Measurements from ENCODE around the gene FGD3.
A peak's percentile ranks its signal among the peaks of the same experiment; 100 is the strongest.
"Not testable (repeated sequence)": the region's sequence is repeated elsewhere in the genome, so short reads cannot be mapped to it uniquely, and the experiment has no call there.

Gene FGD3, protein sequence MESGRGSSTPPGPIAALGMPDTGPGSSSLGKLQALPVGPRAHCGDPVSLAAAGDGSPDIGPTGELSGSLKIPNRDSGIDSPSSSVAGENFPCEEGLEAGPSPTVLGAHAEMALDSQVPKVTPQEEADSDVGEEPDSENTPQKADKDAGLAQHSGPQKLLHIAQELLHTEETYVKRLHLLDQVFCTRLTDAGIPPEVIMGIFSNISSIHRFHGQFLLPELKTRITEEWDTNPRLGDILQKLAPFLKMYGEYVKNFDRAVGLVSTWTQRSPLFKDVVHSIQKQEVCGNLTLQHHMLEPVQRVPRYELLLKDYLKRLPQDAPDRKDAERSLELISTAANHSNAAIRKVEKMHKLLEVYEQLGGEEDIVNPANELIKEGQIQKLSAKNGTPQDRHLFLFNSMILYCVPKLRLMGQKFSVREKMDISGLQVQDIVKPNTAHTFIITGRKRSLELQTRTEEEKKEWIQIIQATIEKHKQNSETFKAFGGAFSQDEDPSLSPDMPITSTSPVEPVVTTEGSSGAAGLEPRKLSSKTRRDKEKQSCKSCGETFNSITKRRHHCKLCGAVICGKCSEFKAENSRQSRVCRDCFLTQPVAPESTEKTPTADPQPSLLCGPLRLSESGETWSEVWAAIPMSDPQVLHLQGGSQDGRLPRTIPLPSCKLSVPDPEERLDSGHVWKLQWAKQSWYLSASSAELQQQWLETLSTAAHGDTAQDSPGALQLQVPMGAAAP

GRCh38 chr9:92947268-92948037, at the start of gene FGD3:
Gene FGD3, plus strand, starts transcription at chr9:92947523. Its CDS starts 28,734 bp downstream, at chr9:92976257.
- peak in 1 of 2 donors; percentile 42 for DNase-seq

- DNase-seq = not testable (repeated sequence)
Observed at GRCh38 chr9:92905137-92905536, 42.2 kb upstream of the FGD3 start.

GRCh38 chr9:92911511-92912475, 35.5 kb upstream of the FGD3 start:
- DNase-seq = no peak

DNA sequence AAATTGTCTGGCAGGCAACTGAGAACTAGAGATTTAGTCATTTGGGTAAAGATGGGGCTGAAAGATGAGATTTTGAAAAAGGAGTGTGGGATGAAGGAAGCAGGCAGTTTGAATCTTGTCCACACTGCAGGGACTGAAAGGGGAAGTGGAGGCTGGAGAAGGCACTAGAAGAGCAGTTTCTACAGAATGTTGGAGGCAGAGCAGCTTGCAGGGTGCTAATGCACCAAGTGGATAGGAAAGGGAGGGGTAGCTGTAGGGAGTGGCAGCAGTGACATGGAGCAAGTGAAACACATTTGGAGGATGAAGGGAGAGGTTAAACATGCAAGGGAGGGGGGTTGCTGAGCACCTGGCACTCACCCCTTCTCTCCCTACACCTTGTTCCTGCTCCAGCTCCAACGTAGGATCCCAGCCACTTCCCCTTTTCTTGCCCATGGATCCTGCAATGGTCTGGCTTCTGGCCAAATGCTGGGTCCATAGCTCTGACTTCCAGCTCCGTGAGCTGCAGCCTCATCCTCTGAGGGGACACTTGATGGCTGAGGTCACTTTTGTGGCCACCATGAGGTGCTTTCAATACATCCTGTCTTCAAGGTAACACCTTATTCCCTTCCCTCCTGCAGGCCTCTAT, 30.0 kb upstream of the FGD3 start:
- no peak for DNase-seq

DNA sequence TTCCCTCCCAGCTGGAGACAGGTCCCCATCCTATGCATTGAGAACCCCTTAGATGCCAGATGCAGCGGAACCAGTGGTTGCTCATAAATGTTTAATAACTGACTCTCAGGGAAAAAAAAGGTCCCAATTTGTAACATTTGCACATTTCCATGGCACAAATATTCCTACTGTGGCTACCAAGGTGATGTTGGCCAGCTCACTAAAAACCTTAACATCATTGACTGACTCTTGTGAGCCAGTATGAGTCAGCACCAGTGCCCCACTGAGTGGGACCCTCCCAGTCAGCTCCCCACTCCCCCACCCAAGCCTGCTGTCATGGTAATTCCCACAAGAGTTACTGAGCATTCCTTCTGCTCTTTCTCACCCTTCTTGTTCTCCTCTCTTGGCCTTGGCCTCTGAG, 26.9 kb upstream of the FGD3 start:
- no peak for DNase-seq

DNA sequence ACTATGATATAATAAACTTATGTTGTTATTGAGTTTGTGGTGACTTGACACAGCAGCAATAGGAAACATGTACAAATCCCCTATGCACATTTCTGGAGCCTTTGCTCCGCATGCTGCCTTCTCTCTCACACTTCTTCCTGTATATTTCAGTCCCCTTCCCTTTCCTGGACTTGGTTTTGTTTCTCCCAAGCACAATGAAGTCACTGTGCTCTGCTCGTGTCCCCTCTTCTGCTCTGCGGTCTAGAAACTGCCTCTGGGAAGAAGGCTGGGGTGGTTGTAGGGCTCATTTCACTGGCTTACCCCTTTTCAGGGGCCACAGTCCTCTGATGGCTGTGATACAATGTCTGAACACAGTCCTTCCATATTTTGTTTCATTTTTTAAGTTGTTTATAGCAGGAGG, 15.7 kb upstream of the FGD3 start:
- DNase-seq = no peak

GRCh38 chr9:92934321-92934720, 13.0 kb upstream of the FGD3 start:
- no peak for DNase-seq

DNA sequence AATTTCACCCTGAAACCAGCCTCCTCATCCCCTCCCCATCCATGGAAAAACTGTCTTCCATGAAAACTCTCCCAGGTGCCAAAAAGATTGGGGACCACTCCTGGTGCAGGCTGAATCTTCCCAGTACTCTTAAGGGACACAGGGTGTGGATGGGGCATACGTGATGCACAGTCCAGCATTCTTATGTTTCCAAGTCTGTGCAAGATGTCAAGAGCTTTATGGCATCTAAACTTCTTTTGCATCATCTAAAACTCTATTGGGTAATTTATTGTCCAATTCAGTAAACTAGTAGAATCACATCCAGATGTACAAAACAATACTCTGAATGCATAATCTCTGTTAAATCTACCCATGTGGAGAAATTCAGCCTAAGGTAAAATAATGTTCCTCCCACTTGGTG, 9.3 kb upstream of the FGD3 start:
- no peak for DNase-seq

DNA sequence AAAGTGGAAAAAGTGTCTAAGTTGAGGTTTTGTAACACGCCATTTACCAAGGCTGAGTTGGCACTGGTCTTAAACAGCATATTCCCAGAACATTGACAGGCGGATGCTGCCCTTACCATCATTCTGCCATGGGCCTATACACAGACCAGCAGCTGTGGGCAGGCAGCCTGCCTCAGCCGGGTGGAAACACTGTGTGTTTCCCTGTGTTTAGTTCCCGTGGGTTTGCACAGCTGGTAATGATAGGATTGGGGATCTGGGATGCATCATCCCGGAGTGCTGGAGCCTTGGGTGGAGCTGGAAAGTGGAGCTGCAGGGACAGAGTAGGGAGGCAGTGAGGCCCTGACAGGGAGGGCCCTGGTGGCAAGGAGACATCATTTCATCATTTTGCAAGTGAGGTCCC, 5.5 kb upstream of the FGD3 start:
- no peak for DNase-seq

- no peak for DNase-seq
Observed at GRCh38 chr9:92942688-92943616, 4.4 kb upstream of the FGD3 start.

GRCh38 chr9:92944921-92945320, 2.4 kb upstream of the FGD3 start:
- no peak for DNase-seq

DNA sequence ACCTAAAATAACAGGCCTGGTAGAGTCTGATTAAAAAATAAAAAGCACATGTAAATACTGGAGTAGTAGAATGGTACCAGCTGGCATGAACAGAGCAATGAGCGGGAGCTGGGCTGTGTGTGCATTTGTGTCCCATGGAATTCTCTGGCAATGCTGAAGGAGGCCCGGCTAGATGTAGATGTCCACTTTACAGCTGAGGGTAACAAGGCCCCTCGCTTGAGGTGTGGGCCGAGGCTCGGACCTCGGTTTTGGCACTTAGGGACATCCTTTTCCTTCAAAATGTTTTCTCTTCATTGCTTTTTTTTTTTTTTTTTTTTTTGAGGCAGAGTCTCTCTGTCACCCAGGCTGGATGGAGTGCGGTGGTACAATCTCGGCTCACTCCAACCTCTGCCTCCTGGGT, 1.5 kb upstream of the FGD3 start:
- DNase-seq = no peak

- DNase-seq = no peak
Observed at GRCh38 chr9:92948038-92948534, 763 bp downstream of the FGD3 start.

DNA sequence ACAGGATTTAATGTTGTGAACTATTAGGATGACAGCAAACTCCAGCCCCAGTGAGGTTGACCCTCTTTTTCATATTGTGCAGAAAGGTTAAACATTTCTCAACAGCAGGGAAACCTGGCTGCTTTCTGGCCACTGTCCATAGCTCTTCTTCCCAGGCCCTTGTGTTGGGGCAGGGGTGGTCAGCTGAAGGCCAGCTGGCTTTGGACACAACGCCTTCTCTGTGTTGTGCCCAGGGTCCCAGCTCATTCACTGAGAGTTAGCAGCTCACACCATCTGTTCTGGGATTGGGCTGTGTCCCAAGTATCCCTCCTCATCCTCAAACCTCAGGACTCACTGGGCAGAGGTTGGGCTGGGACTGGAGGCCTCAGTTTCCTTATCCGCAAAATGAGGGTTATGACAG, 1.3 kb downstream of the FGD3 start:
- no peak for DNase-seq

DNA sequence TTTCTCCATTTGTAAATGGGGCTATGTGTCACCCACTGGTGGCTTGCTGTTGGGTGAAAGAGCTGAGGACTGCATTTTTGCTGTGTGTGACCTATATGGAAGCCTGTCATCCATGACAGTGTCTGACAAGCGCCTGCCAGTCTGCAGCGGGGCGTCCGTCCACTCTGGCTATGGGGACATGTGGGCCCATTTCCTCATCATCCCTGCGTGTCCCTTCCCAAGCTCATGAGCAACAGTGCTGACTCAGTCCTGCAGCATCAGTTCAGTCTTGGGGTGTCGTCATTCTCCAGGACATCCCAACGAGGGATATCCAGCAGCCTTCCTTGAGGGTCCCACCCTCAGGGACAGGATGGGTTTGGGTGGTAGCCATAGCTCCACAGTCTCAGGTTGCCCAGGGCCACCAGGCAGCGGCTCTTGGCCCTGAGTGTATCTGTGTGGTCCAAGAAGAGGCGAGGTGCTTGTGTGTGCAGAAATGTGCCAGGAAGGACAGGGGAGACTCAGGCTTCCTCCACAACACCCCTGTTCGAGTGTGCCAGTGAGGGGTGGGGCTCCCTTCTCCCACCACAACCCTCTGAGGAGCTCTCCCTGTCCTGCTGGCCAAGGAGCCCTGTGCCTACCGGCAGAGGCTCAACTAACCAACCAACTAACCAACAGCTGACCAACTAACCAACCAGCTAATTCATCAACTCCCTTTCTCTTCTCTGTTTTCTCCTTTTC, 2.1 kb downstream of the FGD3 start:
- no peak for DNase-seq

DNA sequence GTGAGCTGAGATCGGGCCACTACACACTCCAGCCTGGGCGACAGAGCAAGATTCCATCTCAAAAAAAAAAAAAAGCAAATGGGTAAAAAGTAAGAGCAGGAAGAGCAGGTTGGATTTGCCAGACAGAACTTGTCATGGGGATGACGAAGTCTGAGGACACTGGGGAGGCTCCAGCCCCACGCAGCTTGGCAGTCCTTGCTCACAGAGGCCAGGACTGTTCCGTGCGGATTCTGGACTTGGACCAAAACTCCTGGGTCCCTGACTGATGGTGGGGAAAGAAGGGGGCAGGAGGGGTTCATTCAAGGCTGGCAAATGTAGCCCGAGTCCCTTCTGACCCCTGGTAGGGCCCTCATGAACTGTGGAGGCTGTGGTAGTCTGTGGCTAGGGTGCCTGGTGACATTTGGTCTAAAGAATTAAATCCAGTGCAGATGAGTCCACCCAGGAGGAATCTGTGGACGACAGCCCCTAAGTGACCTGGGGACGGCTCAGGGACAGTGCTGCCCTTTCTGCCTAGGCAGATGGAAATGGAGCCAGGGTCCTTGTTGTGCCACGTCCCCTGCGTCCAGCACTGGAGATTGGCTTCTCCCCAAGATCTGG, 3.1 kb downstream of the FGD3 start:
- no peak for DNase-seq

DNA sequence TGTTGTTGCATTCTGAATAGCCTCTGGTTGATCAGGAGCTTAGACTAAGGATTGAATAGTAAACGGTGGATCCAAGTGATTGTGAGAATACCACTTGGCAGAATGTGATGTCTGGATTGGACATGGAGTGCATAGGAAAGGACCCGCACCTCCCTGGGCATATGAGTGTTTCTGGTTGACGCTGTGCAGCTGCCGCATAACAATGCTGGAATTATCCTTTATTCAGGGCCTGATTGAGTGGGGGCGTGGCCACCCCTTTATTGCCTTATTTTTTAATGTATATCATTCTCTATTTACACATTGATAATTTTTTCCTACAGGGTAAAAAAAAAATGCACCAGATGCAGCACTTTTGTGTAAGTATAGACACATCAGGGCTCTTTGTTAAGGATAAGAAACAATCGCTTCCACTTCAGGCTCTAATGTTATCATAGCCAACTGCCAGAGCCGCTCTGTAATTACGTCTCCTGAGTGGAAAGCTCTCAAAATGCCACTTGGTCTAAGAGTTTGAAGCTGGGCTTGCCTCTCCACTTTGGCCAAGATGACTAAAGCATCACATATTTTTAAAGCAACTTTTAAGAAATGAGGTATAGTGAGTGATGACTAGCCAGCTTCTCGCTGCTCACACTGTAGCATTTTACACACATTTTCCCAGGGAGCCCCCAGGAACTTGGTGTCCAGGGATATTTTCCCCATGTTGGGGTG, 5.7 kb downstream of the FGD3 start:
- DNase-seq = no peak

- DNase-seq = peak; percentile 77 to 85
Observed at GRCh38 chr9:92954049-92954861, 6.9 kb downstream of the FGD3 start.
